Measurements from ENCODE around the gene DRG1. TPM values are rescaled to one million over a fixed set of nuclear protein-coding genes. Genes with fewer than 3 reads are reported as not detected.
"Not testable (repeated sequence)": the region's sequence is repeated elsewhere in the genome, so short reads cannot be mapped to it uniquely, and the experiment has no call there.

The DRG1 gene
- total RNA-seq, 2 experiments from 2014 or later = 84.0 to 91.4 TPM

- Mint-ChIP-seq H3K36me3 (ENCODE audit: low read depth) (peaks cover 66% of the 10 kb centered on the region), H3K4me1 (ENCODE audit: low read depth) (peaks cover 24% of the 10 kb centered on the region), H3K27ac (no peak overlapping the region), H3K4me3 (no peak overlapping the region), H3K27me3 (ENCODE audit: low read depth) (no peaks in the 10 kb centered on the region), H3K9me3 (ENCODE audit: insufficient read depth) (no peaks in the 10 kb centered on the region)
- DNase-seq (no peak), ATAC-seq (no peak)
- CTCF ChIA-PET = interaction anchor here (0.6 kb wide), 1 partner anchor 1537 kb away, joined by 3 read pairs; no protein-coding TSS in a partner anchor
- POLR2A ChIA-PET = no interaction called here
These were observed 81.7 kb downstream of the DRG1 start for GRCh38 chr22:31481129-31481528.

GRCh38 chr22:31482470-31482869 is 83.1 kb downstream of the DRG1 start:
- H3K9me3 Mint-ChIP-seq (ENCODE audit: insufficient read depth); DNase-seq; POLR2A ChIA-PET; ATAC-seq; H3K27me3 Mint-ChIP-seq (ENCODE audit: low read depth); H3K4me3 Mint-ChIP-seq; H3K27ac Mint-ChIP-seq: not testable (repeated sequence)
- Mint-ChIP-seq H3K4me1 (ENCODE audit: low read depth) (peaks cover 24% of the 10 kb centered on the region), H3K36me3 (ENCODE audit: low read depth) (peaks cover 67% of the 10 kb centered on the region)
- CTCF ChIA-PET = interaction anchor here (0.6 to 1.1 kb wide), 3 partner anchors 9 to 199 kb away, joined by 3 read pairs; no protein-coding TSS in a partner anchor

Other genes with a start within 250 kb of the DRG1 start
- 10 to 100 TPM; 17.7 to 18.1 TPM for gene RNF185, start 239.4 kb upstream of the DRG1 start, total RNA-seq
- 10 to 100 TPM; 42.7 to 44.3 TPM for gene LIMK2, start 187.3 kb upstream of the DRG1 start, total RNA-seq
- gene PIK3IP1, start 107.1 kb upstream of the DRG1 start, total RNA-seq = 10 to 100 TPM; 13.2 to 16.1 TPM
- gene PATZ1, start 53.3 kb upstream of the DRG1 start, total RNA-seq = 10 to 100 TPM; 31.0 to 31.6 TPM
- gene EIF4ENIF1, start 90.2 kb downstream of the DRG1 start, total RNA-seq = 10 to 100 TPM; 34.6 to 39.3 TPM
- 100 to 1,000 TPM; 136 to 141 TPM for gene SFI1, start 96.9 kb downstream of the DRG1 start, total RNA-seq

Data from activated CD8-positive, alpha-beta T cell treated with anti-CD3 and anti-CD28 coated beads, Interleukin-2, amount 10 ng/mL, durations not matched to agents 7 days and 5 days (primary cell).